SK-N-SH (cell line): ENCODE results near the gene TRANK1. TPM values are rescaled to one million over a fixed set of nuclear protein-coding genes. Genes with fewer than 3 reads are reported as not detected.

ENCODE experiments used
- CTCF ChIA-PET: fragments of 300-600, 350-600 bp; formaldehyde crosslinking; extraction: SDS; loops from one replicate; lab custom pipeline; 2021; lab: Yijun Ruan, JAX
- POLR2A ChIA-PET: fragments of 350-600 bp; sonication (Branson Sonifier 250); formaldehyde crosslinking; extraction: SDS; loops from one replicate; lab custom pipeline; 2020; ENCODE audit warnings: antibody characterized with exemption, inconsistent platforms; lab: Yijun Ruan, JAX
- DNase-seq: peaks from one replicate; pipeline ENCODE4 v3.0.0; 2012
- H2AFZ ChIP-seq: fragments of 200-600 bp; sonication (generic); 2 replicates; pipeline ENCODE4 v1.8.1; 2016; ENCODE audit warnings: antibody characterized with exemption, mild to moderate bottlenecking, low read depth
- H3F3A ChIP-seq: fragments of 200-600 bp; sonication (generic); replicated peaks from 2 replicates; pipeline ENCODE3; 2016; ENCODE audit warnings: antibody characterized with exemption, mild to moderate bottlenecking; ENCODE audit not compliant: insufficient read depth
- H3K27ac ChIP-seq, 2 experiments: fragments of 200-500 bp in 1 of 2; fragments of 200-600 bp in 1 of 2; sonication (Bioruptor generic) in 1 of 2; sonication (generic), shearing (Covaris generic) in 1 of 2; 2 replicates each; pipeline versions ENCODE4 v1.5.1 to v1.6.1; 2014 to 2016; ENCODE audit warnings: low read depth in 2 of 2, inconsistent platforms in 1 of 2, low read length in 1 of 2, mild to moderate bottlenecking in 1 of 2, mixed read lengths in 1 of 2
- H3K27me3 ChIP-seq: fragments of 200-600 bp; sonication (generic), shearing (Covaris generic); 2 replicates; pipeline ENCODE4 v1.6.1; 2016; ENCODE audit warnings: mixed run types; ENCODE audit not compliant: insufficient read depth
- H3K36me3 ChIP-seq, 2 experiments: fragments of 200-500 bp in 1 of 2; fragments of 200-600 bp in 1 of 2; sonication (Bioruptor generic) in 1 of 2; sonication (generic) in 1 of 2; replicated peaks in 1 of 2; 2 replicates each; pipeline versions ENCODE3 to v1.5.1; 2014 to 2016; ENCODE audit warnings: low read length in 1 of 2, mild to moderate bottlenecking in 1 of 2; ENCODE audit not compliant: insufficient read depth in 2 of 2, control insufficient read depth in 1 of 2
- H3K4me1 ChIP-seq, 2 experiments: fragments of 200-500 bp in 1 of 2; fragments of 200-600 bp in 1 of 2; sonication (Bioruptor generic) in 1 of 2; sonication (generic), shearing (Covaris generic) in 1 of 2; 2 replicates each; pipeline versions ENCODE4 v1.5.1 to v1.6.1; 2014 to 2016; ENCODE audit warnings: low read depth in 1 of 2, low read length in 1 of 2, mixed run types in 1 of 2; ENCODE audit not compliant: insufficient read depth in 2 of 2, control insufficient read depth in 1 of 2
- H3K4me2 ChIP-seq: fragments of 200-600 bp; sonication (generic), shearing (Covaris generic); 2 replicates; pipeline ENCODE4 v1.6.1; 2017; ENCODE audit warnings: mixed run types
- H3K4me3 ChIP-seq, 2 experiments: fragments of 200-500 bp in 1 of 2; fragments of 200-600 bp in 1 of 2; sonication (Bioruptor generic) in 1 of 2; sonication (generic), shearing (Covaris generic) in 1 of 2; 2 replicates each; pipeline versions ENCODE4 v1.5.1 to v1.8.1; 2014 to 2016; ENCODE audit warnings: low read depth in 2 of 2, inconsistent platforms in 1 of 2, low read length in 1 of 2, mild to moderate bottlenecking in 1 of 2, mixed read lengths in 1 of 2, moderate library complexity in 1 of 2
- H3K79me2 ChIP-seq: fragments of 200-600 bp; sonication (generic); 2 replicates; pipeline ENCODE4 v1.8.1; 2017; ENCODE audit warnings: mild to moderate bottlenecking; ENCODE audit not compliant: insufficient read depth
- H3K9ac ChIP-seq: fragments of 200-600 bp; sonication (generic); 2 replicates; pipeline ENCODE4 v1.6.1; 2017; ENCODE audit warnings: mixed run types
- H3K9me2 ChIP-seq: fragments of 200-600 bp; sonication (generic); 2 replicates; pipeline ENCODE4 v1.6.1; 2017; ENCODE audit warnings: mixed run types
- H3K9me3 ChIP-seq: fragments of 200-600 bp; sonication (generic); 2 replicates; pipeline ENCODE4 v1.6.1; 2017; ENCODE audit warnings: mixed run types, mild to moderate bottlenecking, moderate library complexity
- H4K20me1 ChIP-seq: fragments of 200-600 bp; sonication (generic); 2 replicates; pipeline ENCODE4 v1.6.1; 2017; ENCODE audit warnings: mild to moderate bottlenecking, mixed run types; ENCODE audit not compliant: insufficient read depth
- CHD2 ChIP-seq: fragments of 150-350 bp; IDR thresholded peaks from 2 replicates; pipeline ENCODE4 v1.6.1; 2018; ENCODE audit warnings: low read length; ENCODE audit not compliant: partially characterized antibody
- CTCF ChIP-seq: fragments of 200-600 bp; sonication (generic); IDR thresholded peaks from 2 replicates; pipeline ENCODE4 v1.6.1; 2017; ENCODE audit warnings: antibody characterized with exemption, mild to moderate bottlenecking, moderate library complexity
- ELF1 ChIP-seq: IDR thresholded peaks from 2 replicates; pipeline ENCODE4 v1.4.0; 2012
- EP300 ChIP-seq, 2 experiments: IDR thresholded peaks; 2 replicates each; pipeline versions ENCODE4 v1.4.0 to v1.6.1; 2012; ENCODE audit warnings: borderline replicate concordance in 1 of 2, low read depth in 1 of 2, low read length in 1 of 2
- EZH2phosphoT487 ChIP-seq: fragments of 200-600 bp; sonication (generic); IDR thresholded peaks from 2 replicates; pipeline ENCODE4 v1.6.1; 2017; ENCODE audit warnings: low read depth, mixed run types, mild to moderate bottlenecking, antibody characterized with exemption, moderate library complexity, borderline replicate concordance
- FOSL2 ChIP-seq: IDR thresholded peaks from 2 replicates; pipeline ENCODE4 v1.4.0; 2012; ENCODE audit warnings: low read depth, mild to moderate bottlenecking, moderate library complexity, borderline replicate concordance
- FOXJ3 ChIP-seq: sonication (generic); formaldehyde crosslinking; IDR thresholded peaks from 2 replicates; pipeline ENCODE4 v1.5.1; 2020; ENCODE audit warnings: mild to moderate bottlenecking, missing genetic modification reagents
- GATA2 ChIP-seq: sonication (generic); formaldehyde crosslinking; IDR thresholded peaks from 2 replicates; pipeline ENCODE4 v1.5.0; 2020; ENCODE audit warnings: mild to moderate bottlenecking, missing genetic modification reagents
- MXI1 ChIP-seq: IDR thresholded peaks from 2 replicates; pipeline ENCODE4 v1.6.1; 2012; ENCODE audit warnings: mild to moderate bottlenecking, low read depth, low read length, improper control_type of control experiment
- NFIC ChIP-seq: IDR thresholded peaks from 2 replicates; pipeline ENCODE4 v1.4.0; 2012; ENCODE audit warnings: borderline replicate concordance
- PBX3 ChIP-seq: IDR thresholded peaks from 2 replicates; pipeline ENCODE4; 2012
- RAD21 ChIP-seq: IDR thresholded peaks from 2 replicates; pipeline ENCODE4 v1.6.1; 2012; ENCODE audit warnings: mild to moderate bottlenecking, low read length
- REST ChIP-seq: IDR thresholded peaks from 2 replicates; pipeline ENCODE4 v1.6.1; 2012; ENCODE audit warnings: mild to moderate bottlenecking, low read depth, low read length, moderate library complexity
- RFX5 ChIP-seq: IDR thresholded peaks from 2 replicates; pipeline ENCODE4 v1.6.1; 2012; ENCODE audit warnings: mild to moderate bottlenecking, improper control_type of control experiment, low read length
- USF1 ChIP-seq: IDR thresholded peaks from 2 replicates; pipeline ENCODE4 v1.4.0; 2012; ENCODE audit warnings: low read depth, borderline replicate concordance
- YY1 ChIP-seq: IDR thresholded peaks from 2 replicates; pipeline ENCODE4 v1.4.0; 2012; ENCODE audit warnings: low read depth, mild to moderate bottlenecking
- polyA plus RNA-seq, 3 experiments: library from polyadenylated mRNA; depleted of rRNA; stranded (reverse); fragments of >200 nt; gene quantifications; 2 replicates each; pipeline ENCODE4 v1.2.3, GENCODE V29; 2012

Gene TRANK1
- polyA plus RNA-seq, 1 of the 3 experiments (the other 2 are of a cell fraction), result 0.16 TPM

GRCh38 chr3:36989568-36989967 lies 44.7 kb upstream of the TRANK1 start:
- peaks cover 60% of the 10 kb centered on the region for H3K79me2 ChIP-seq
- H3F3A ChIP-seq, result peaks cover 16% of the 10 kb centered on the region
- no peak for TF ChIP-seq YY1
- no peak for TF ChIP-seq CHD2
- no peak for TF ChIP-seq FOSL2
- no peak for TF ChIP-seq GATA2 (CRISPR knock-in tag)
- no peak for TF ChIP-seq PBX3
- no peak for TF ChIP-seq EZH2phosphoT487
- TF ChIP-seq NFIC, result no peak
- no peak for TF ChIP-seq RFX5
- TF ChIP-seq CTCF, result no peak
- TF ChIP-seq REST, result no peak
- no peak for TF ChIP-seq EP300 (IDR thresholded peaks at IDR 0.05; ENCODE audit: borderline replicate concordance in 1 of 2, low read depth in 1 of 2, low read length in 1 of 2)
- TF ChIP-seq ELF1, result no peak
- TF ChIP-seq RAD21, result no peak
- TF ChIP-seq FOXJ3 (CRISPR knock-in tag), result no peak
- TF ChIP-seq USF1, result no peak
- no peak for TF ChIP-seq MXI1
- H3K4me1 ChIP-seq, result peaks cover 28 to 29% of the 10 kb centered on the region in 2 experiments; a peak in 3 of 4 replicates
- H3K9me2 ChIP-seq, result no peaks in the 10 kb centered on the region
- H3K4me3 ChIP-seq, result peak overlapping the region in 1 of 2 experiments; percentile 81; a peak in 3 of 4 replicates
- DNase-seq, result no peak
- H3K36me3 ChIP-seq, result peaks cover 58 to 64% of the 10 kb centered on the region in 2 experiments
- no peaks in the 10 kb centered on the region for H3K9me3 ChIP-seq
- H2AFZ ChIP-seq, result no peak overlapping the region
- H3K27me3 ChIP-seq, result no peaks in the 10 kb centered on the region
- H4K20me1 ChIP-seq, result peaks cover 25% of the 10 kb centered on the region
- no peak overlapping the region for H3K27ac ChIP-seq
- peak overlapping the region; percentile 86 for H3K4me2 ChIP-seq
- CTCF ChIA-PET, result interaction anchor here (1.0 to 4.1 kb wide), 4 partner anchors 14 to 121 kb away, joined by 3 to 37 read pairs (median 4); no protein-coding TSS in a partner anchor
- POLR2A ChIA-PET, result interaction anchor here (0.9 kb wide), 1 partner anchor 20 kb away, joined by 3 read pairs; no protein-coding TSS in a partner anchor
- peak overlapping the region; percentile 91; the same call in 1 of the 2 replicates for H3K9ac ChIP-seq
